ENCODE results near the gene POLH. TPM values are rescaled to one million over a fixed set of nuclear protein-coding genes. Genes with fewer than 3 reads are reported as not detected.

The POLH gene
- total RNA-seq, 3 donors from 2014 or later (not counting 1 experiment from before 2014, with no cell fraction given): 7.7 to 11.2 (median 7.8) TPM

DNA sequence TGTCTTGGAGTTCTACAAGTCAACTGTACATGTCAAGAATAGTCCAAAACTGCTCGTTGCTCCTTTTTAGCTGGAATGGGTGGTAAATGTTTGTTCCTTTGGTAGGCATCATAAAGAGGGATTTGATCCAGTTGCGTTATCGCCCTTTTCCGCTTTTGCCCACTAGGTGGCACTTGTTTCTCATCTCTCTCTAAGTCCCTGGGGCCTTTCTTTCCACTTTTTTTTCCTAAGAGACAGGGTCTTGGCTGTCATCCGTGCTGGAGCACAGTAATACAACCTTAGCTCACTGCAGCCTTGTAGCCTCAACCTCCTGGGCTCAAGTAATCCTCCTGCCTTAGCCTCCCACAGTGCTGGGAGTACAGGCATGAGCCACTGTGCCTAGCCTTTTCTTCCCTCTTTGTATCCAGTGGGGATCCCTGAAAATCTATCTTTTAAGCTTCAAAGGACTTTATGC lies 32.4 kb downstream of the POLH start:
- Histone ChIP-seq H3K36me3 (ENCODE audit: control insufficient read depth, insufficient read depth, low read length) (peaks cover 40% of the 10 kb centered on the region), H3K27me3 (ENCODE audit: control insufficient read depth, insufficient read depth, low read length) (no peaks in the 10 kb centered on the region), H3K27ac (ENCODE audit: low read length) (no peak overlapping the region), H3K4me1 (ENCODE audit: control insufficient read depth, insufficient read depth, low read length) (peaks cover 3% of the 10 kb centered on the region), H3K4me3 (ENCODE audit: low read length) (no peak overlapping the region), H3K9me3 (ENCODE audit: control insufficient read depth, insufficient read depth, low read length) (no peaks in the 10 kb centered on the region)
- Mint-ChIP-seq H3K4me1 (peaks cover 4 to 5% of the 10 kb centered on the region in 2 donors), H3K9me3 (no peaks in the 10 kb centered on the region), H3K36me3 (peaks cover 12% of the 10 kb centered on the region), H3K27me3 (ENCODE audit: low read depth in 2 of 2) (no peaks in the 10 kb centered on the region), H3K27ac (no peak overlapping the region), H3K4me3 (no peak overlapping the region)
- ATAC-seq: peak in 2 of 3 donors; percentile 35 to 70
- DNase-seq: peak; percentile 37 to 80
- TF ChIP-seq, protein P1, sequence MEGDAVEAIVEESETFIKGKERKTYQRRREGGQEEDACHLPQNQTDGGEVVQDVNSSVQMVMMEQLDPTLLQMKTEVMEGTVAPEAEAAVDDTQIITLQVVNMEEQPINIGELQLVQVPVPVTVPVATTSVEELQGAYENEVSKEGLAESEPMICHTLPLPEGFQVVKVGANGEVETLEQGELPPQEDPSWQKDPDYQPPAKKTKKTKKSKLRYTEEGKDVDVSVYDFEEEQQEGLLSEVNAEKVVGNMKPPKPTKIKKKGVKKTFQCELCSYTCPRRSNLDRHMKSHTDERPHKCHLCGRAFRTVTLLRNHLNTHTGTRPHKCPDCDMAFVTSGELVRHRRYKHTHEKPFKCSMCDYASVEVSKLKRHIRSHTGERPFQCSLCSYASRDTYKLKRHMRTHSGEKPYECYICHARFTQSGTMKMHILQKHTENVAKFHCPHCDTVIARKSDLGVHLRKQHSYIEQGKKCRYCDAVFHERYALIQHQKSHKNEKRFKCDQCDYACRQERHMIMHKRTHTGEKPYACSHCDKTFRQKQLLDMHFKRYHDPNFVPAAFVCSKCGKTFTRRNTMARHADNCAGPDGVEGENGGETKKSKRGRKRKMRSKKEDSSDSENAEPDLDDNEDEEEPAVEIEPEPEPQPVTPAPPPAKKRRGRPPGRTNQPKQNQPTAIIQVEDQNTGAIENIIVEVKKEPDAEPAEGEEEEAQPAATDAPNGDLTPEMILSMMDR (IDR thresholded peaks at IDR 0.05): peak; percentile 82
- intact Hi-C loops (cut with micrococcal nuclease): loop anchor here (1.0 kb wide), 1 partner anchor 471 kb away; no protein-coding TSS in a partner anchor
- 13% methylated on average over 5 of the region's 5 CpGs for WGBS (ENCODE audit: insufficient coverage)

GRCh38 chr6:43608807-43609206 lies 32.8 kb downstream of the POLH start:
- H3K4me3 Mint-ChIP-seq: no peak overlapping the region
- H3K9me3 Mint-ChIP-seq: no peaks in the 10 kb centered on the region
- H3K4me1 Mint-ChIP-seq: peaks cover 5 to 8% of the 10 kb centered on the region in 2 donors
- H3K36me3 Mint-ChIP-seq: peaks cover 12% of the 10 kb centered on the region
- no peak for ATAC-seq
- H3K27ac Mint-ChIP-seq: peak overlapping the region in 1 of 2 donors; percentile 15
- TF ChIP-seq, protein P1 (IDR thresholded peaks at IDR 0.05): no peak
- no peak for DNase-seq
- no peaks in the 10 kb centered on the region for H3K27me3 Mint-ChIP-seq (ENCODE audit: low read depth in 2 of 2)
- Histone ChIP-seq H3K9me3 (ENCODE audit: control insufficient read depth, insufficient read depth, low read length) (no peaks in the 10 kb centered on the region), H3K27ac (ENCODE audit: low read length) (no peak overlapping the region), H3K4me3 (ENCODE audit: low read length) (no peak overlapping the region), H3K27me3 (ENCODE audit: control insufficient read depth, insufficient read depth, low read length) (no peaks in the 10 kb centered on the region), H3K4me1 (ENCODE audit: control insufficient read depth, insufficient read depth, low read length) (peaks cover 3% of the 10 kb centered on the region), H3K36me3 (ENCODE audit: control insufficient read depth, insufficient read depth, low read length) (peaks cover 42% of the 10 kb centered on the region)
- intact Hi-C loops (cut with micrococcal nuclease): loop anchor here (1.0 kb wide), 1 partner anchor 470 kb away; no protein-coding TSS in a partner anchor
- 75% methylated on average over 1 of the region's 1 CpG for WGBS (ENCODE audit: insufficient coverage)

- intact Hi-C loops (cut with micrococcal nuclease): no loop called here
- no peaks in the 10 kb centered on the region for H3K27me3 ChIP-seq (ENCODE audit: control insufficient read depth, insufficient read depth, low read length)
- H3K27me3 Mint-ChIP-seq (ENCODE audit: low read depth in 2 of 2): no peaks in the 10 kb centered on the region
- no peak overlapping the region for H3K4me3 Mint-ChIP-seq
- 100% methylated on average over 1 of the region's 1 CpG for WGBS (ENCODE audit: insufficient coverage)
- peaks cover 5 to 10% of the 10 kb centered on the region in 2 donors for H3K4me1 Mint-ChIP-seq
- H3K9me3 ChIP-seq (ENCODE audit: control insufficient read depth, insufficient read depth, low read length): no peaks in the 10 kb centered on the region
- ATAC-seq: no peak
- TF ChIP-seq, protein P1 (IDR thresholded peaks at IDR 0.05): no peak
- no peak for DNase-seq
- H3K27ac Mint-ChIP-seq: peak overlapping the region in 1 of 2 donors; percentile 15
- no peak overlapping the region for H3K27ac ChIP-seq (ENCODE audit: low read length)
- peaks cover 12% of the 10 kb centered on the region for H3K36me3 Mint-ChIP-seq
- H3K36me3 ChIP-seq (ENCODE audit: control insufficient read depth, insufficient read depth, low read length): peaks cover 42% of the 10 kb centered on the region
- H3K9me3 Mint-ChIP-seq: no peaks in the 10 kb centered on the region
- H3K4me1 ChIP-seq (ENCODE audit: control insufficient read depth, insufficient read depth, low read length): peaks cover 3% of the 10 kb centered on the region
- no peak overlapping the region for H3K4me3 ChIP-seq (ENCODE audit: low read length)
These were observed 33.4 kb downstream of the POLH start for GRCh38 chr6:43609402-43609801.

DNA sequence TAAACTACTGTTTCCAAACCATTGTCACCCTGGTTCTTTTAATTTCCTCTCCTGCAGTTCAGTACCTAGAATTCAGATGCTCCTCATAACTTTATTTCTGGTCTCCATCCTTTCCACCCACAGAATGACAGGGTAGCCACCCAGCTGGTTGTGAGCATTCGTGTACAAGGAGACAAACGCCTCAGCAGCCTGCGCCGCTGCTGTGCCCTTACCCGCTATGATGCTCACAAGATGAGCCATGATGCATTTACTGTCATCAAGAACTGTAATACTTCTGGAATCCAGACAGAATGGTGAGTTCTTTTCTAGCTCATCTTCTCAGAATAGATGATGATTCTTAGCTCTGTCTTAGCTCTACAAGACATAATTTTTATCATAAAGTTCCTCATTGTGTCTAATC lies 34.4 kb downstream of the POLH start:
- intact Hi-C loops (cut with micrococcal nuclease): no loop called here
- no peak overlapping the region for H3K27ac Mint-ChIP-seq
- H3K4me1 ChIP-seq (ENCODE audit: control insufficient read depth, insufficient read depth, low read length): peaks cover 3% of the 10 kb centered on the region
- no peaks in the 10 kb centered on the region for H3K9me3 ChIP-seq (ENCODE audit: control insufficient read depth, insufficient read depth, low read length)
- H3K4me1 Mint-ChIP-seq: peaks cover 5 to 10% of the 10 kb centered on the region in 2 donors
- no peaks in the 10 kb centered on the region for H3K27me3 ChIP-seq (ENCODE audit: control insufficient read depth, insufficient read depth, low read length)
- ATAC-seq: no peak
- no peaks in the 10 kb centered on the region for H3K27me3 Mint-ChIP-seq (ENCODE audit: low read depth in 2 of 2)
- no peak overlapping the region for H3K4me3 Mint-ChIP-seq
- H3K9me3 Mint-ChIP-seq: no peaks in the 10 kb centered on the region
- no peak overlapping the region for H3K4me3 ChIP-seq (ENCODE audit: low read length)
- no peak overlapping the region for H3K27ac ChIP-seq (ENCODE audit: low read length)
- H3K36me3 Mint-ChIP-seq: peaks cover 12% of the 10 kb centered on the region
- peaks cover 35% of the 10 kb centered on the region for H3K36me3 ChIP-seq (ENCODE audit: control insufficient read depth, insufficient read depth, low read length)
- DNase-seq: no peak
- 99% methylated on average over 5 of the region's 5 CpGs for WGBS (ENCODE audit: insufficient coverage)
- TF ChIP-seq, protein P1 (IDR thresholded peaks at IDR 0.05): no peak

Data from natural killer cell (primary cell).